HG02884 (cell line): ENCODE measurements around the gene PGK1.
A peak's percentile ranks its signal among the peaks of the same experiment; 100 is the strongest.
"Not testable (repeated sequence)": the region's sequence is repeated elsewhere in the genome, so short reads cannot be mapped to it uniquely, and the experiment has no call there.

Source experiments
- ATAC-seq: cut with Tn5 transposase; IDR thresholded peaks from one replicate; pipeline ENCODE4 v1.9.1; 2021; ENCODE audit warnings: mild to moderate bottlenecking, moderate library complexity; ENCODE audit not compliant: unreplicated experiment

PGK1 gene

GRCh38 chrX:78103623-78104446 lies at the start of gene PGK1:
Gene PGK1 (plus strand): TSS chrX:78104248. CDS start chrX:78104341, 93 bp downstream.
- ATAC-seq, result peak; percentile 92

GRCh38 chrX:78063687-78064086 lies 40.4 kb upstream of the PGK1 start:
- ATAC-seq, result no peak

GRCh38 chrX:78064152-78064551 lies 39.9 kb upstream of the PGK1 start:
- ATAC-seq, result no peak

- peak; percentile 72 for ATAC-seq
These were observed 39.1 kb upstream of the PGK1 start for GRCh38 chrX:78064698-78065601.

GRCh38 chrX:78066110-78066509 lies 37.9 kb upstream of the PGK1 start:
- ATAC-seq, result no peak

- ATAC-seq, result no peak
These were observed 32.7 kb upstream of the PGK1 start for GRCh38 chrX:78071331-78071730.

- ATAC-seq, result not testable (repeated sequence)
These were observed 30.6 kb upstream of the PGK1 start for GRCh38 chrX:78073147-78074077.

- no peak for ATAC-seq
These were observed 30.0 kb upstream of the PGK1 start for GRCh38 chrX:78074088-78074487.

- no peak for ATAC-seq
These were observed 28.2 kb upstream of the PGK1 start for GRCh38 chrX:78075787-78076389.

- not testable (repeated sequence) for ATAC-seq
These were observed 22.6 kb upstream of the PGK1 start for GRCh38 chrX:78081413-78081812.

GRCh38 chrX:78092296-78092695 lies 11.8 kb upstream of the PGK1 start:
- ATAC-seq, result no peak

GRCh38 chrX:78098108-78098507 lies 5.9 kb upstream of the PGK1 start:
- ATAC-seq, result no peak

GRCh38 chrX:78102091-78102490 lies 2.0 kb upstream of the PGK1 start:
- ATAC-seq, result no peak

- ATAC-seq, result no peak
These were observed 936 bp upstream of the PGK1 start for GRCh38 chrX:78103001-78103622.

- ATAC-seq, result peak; percentile 29
These were observed 564 bp downstream of the PGK1 start for GRCh38 chrX:78104447-78105176.

- ATAC-seq, result no peak
These were observed 2.0 kb downstream of the PGK1 start for GRCh38 chrX:78105944-78106650.

- no peak for ATAC-seq
These were observed 2.6 kb downstream of the PGK1 start for GRCh38 chrX:78106651-78106986.

GRCh38 chrX:78109458-78109857 lies 5.4 kb downstream of the PGK1 start:
- ATAC-seq, result no peak
